OCI-LY1 (cell line): Measurements from ENCODE around the gene CNTNAP5.

Experiments used
- H2AFZ ChIP-seq: fragments of 200-600 bp; sonication (generic), shearing (Covaris generic); 2 replicates; pipeline ENCODE4 v1.6.0; 2014; ENCODE audit warnings: antibody characterized with exemption, mild to moderate bottlenecking, low read length
- H3F3A ChIP-seq: fragments of 200-600 bp; sonication (generic), shearing (Covaris generic); 2 replicates; pipeline ENCODE4 v1.6.0; 2014; ENCODE audit warnings: mild to moderate bottlenecking, antibody characterized with exemption, low read length, moderate library complexity; ENCODE audit not compliant: insufficient read depth
- H3K27ac ChIP-seq: fragments of 200-600 bp; sonication (generic); 2 replicates; pipeline ENCODE4 v1.5.1; 2014; ENCODE audit warnings: low read length, mixed run types, mild to moderate bottlenecking, low read depth; ENCODE audit not compliant: poor library complexity, severe bottlenecking
- H3K27me3 ChIP-seq: fragments of 200-600 bp; sonication (generic); 2 replicates; pipeline ENCODE4 v1.6.0; 2014; ENCODE audit warnings: antibody characterized with exemption, mild to moderate bottlenecking, low read length, moderate library complexity; ENCODE audit not compliant: insufficient read depth
- H3K36me3 ChIP-seq: fragments of 200-600 bp; sonication (generic); 2 replicates; pipeline ENCODE4 v1.6.1; 2014; ENCODE audit warnings: mild to moderate bottlenecking, antibody characterized with exemption, low read length, moderate library complexity, mixed read lengths; ENCODE audit not compliant: insufficient read depth
- H3K4me1 ChIP-seq: fragments of 200-600 bp; sonication (generic); 2 replicates; pipeline ENCODE4 v1.5.1; 2014; ENCODE audit warnings: mild to moderate bottlenecking, low read length, moderate library complexity; ENCODE audit not compliant: insufficient read depth, severe bottlenecking
- H3K4me2 ChIP-seq: fragments of 200-600 bp; sonication (generic), shearing (Covaris generic); 2 replicates; pipeline ENCODE4 v1.6.1; 2014; ENCODE audit warnings: low read length
- H3K4me3 ChIP-seq: fragments of 200-600 bp; sonication (generic); 2 replicates; pipeline ENCODE4 v1.5.1; 2014; ENCODE audit warnings: low read length, low read depth, mild to moderate bottlenecking, mixed read lengths; ENCODE audit not compliant: poor library complexity, severe bottlenecking
- H3K79me2 ChIP-seq: fragments of 200-600 bp; shearing (Covaris generic); 2 replicates; pipeline ENCODE4 v1.6.1; 2016; ENCODE audit warnings: mixed run types, low read length, mixed read lengths; ENCODE audit not compliant: insufficient read depth
- H3K9ac ChIP-seq: fragments of 200-600 bp; sonication (generic), shearing (Covaris generic); 2 replicates; pipeline ENCODE4 v1.6.1; 2014; ENCODE audit warnings: mild to moderate bottlenecking, low read length, mixed read lengths
- H3K9me2 ChIP-seq: fragments of 200-600 bp; sonication (generic), shearing (Covaris generic); 2 replicates; pipeline ENCODE4 v1.6.1; 2014; ENCODE audit warnings: low read depth, mild to moderate bottlenecking, low read length, mixed read lengths
- H3K9me3 ChIP-seq: fragments of 200-600 bp; shearing (Covaris generic); 2 replicates; pipeline ENCODE4 v1.6.1; 2014; ENCODE audit warnings: low read length, mixed read lengths
- H4K20me1 ChIP-seq: fragments of 200-600 bp; sonication (generic), shearing (Covaris generic); 2 replicates; pipeline ENCODE4 v1.6.0; 2016; ENCODE audit warnings: mild to moderate bottlenecking, low read length; ENCODE audit not compliant: insufficient read depth
- EZH2 ChIP-seq: fragments of 200-600 bp; sonication (generic), shearing (Covaris generic); IDR thresholded peaks from 2 replicates; pipeline ENCODE4 v1.8.0; 2017; ENCODE audit warnings: borderline replicate concordance, mixed run types, mild to moderate bottlenecking, antibody characterized with exemption, low read length, moderate library complexity, mixed read lengths
- TF ChIP-seq, protein P1 (sequence below): fragments of 200-600 bp; sonication (generic), shearing (Covaris generic); IDR thresholded peaks from 2 replicates; pipeline ENCODE4 v1.5.1; 2017; ENCODE audit warnings: mild to moderate bottlenecking, antibody characterized with exemption, low read length, moderate library complexity, mixed read lengths

The CNTNAP5 gene

DNA sequence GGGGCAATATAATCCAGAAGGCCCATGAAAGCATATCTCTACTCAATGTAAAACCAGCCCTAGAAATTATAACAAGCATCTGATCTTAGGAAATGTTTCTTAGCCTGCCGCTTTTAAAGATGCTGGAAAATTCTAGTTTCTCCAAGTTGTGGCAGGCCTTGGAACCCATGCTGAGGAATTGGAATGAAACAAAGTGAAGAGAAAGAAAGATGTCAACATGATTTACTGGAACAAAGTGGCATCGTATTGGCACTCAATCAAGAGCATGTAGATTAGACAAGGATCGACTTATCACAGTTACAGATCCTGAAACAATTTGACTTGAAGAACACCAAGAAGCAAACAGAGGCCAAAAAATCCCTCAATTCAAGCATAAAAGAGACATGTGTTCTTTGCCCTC is 28.7 kb downstream of the CNTNAP5 start:
- Histone ChIP-seq H3K9me3 (no peaks in the 10 kb centered on the region), H3K27me3 (no peaks in the 10 kb centered on the region), H3K9me2 (no peaks in the 10 kb centered on the region), H3K36me3 (no peaks in the 10 kb centered on the region), H3K4me1 (no peaks in the 10 kb centered on the region), H3K4me3 (no peak overlapping the region), H3K27ac (no peak overlapping the region), H3F3A (no peaks in the 10 kb centered on the region), H3K9ac (no peak overlapping the region), H3K4me2 (no peak overlapping the region), H3K79me2 (no peaks in the 10 kb centered on the region), H4K20me1 (no peaks in the 10 kb centered on the region), H2AFZ (no peak overlapping the region)
- no peak for TF ChIP-seq EZH2
- TF ChIP-seq, protein P1, sequence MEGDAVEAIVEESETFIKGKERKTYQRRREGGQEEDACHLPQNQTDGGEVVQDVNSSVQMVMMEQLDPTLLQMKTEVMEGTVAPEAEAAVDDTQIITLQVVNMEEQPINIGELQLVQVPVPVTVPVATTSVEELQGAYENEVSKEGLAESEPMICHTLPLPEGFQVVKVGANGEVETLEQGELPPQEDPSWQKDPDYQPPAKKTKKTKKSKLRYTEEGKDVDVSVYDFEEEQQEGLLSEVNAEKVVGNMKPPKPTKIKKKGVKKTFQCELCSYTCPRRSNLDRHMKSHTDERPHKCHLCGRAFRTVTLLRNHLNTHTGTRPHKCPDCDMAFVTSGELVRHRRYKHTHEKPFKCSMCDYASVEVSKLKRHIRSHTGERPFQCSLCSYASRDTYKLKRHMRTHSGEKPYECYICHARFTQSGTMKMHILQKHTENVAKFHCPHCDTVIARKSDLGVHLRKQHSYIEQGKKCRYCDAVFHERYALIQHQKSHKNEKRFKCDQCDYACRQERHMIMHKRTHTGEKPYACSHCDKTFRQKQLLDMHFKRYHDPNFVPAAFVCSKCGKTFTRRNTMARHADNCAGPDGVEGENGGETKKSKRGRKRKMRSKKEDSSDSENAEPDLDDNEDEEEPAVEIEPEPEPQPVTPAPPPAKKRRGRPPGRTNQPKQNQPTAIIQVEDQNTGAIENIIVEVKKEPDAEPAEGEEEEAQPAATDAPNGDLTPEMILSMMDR: no peak

DNA sequence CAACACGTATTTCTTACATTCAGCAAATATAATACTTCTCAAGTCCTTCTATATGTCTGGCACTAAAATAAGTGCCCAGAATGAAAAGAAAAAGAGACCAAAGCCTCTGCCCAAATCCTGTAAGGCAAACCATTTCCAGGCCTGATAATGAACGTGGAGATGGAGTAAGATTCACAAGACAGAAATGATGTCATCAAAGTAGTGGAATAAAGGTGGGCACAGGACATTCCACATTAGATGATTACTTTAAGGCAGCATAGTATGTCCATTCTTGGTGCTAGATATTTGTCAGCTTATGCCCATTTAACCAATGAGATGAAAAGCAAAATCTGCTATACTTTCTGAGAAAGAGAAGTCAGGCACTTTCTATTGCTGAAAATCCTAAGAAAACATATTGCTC is 38.5 kb downstream of the CNTNAP5 start:
- Histone ChIP-seq H3K4me1 (no peaks in the 10 kb centered on the region), H3K9me3 (no peaks in the 10 kb centered on the region), H3K4me2 (no peak overlapping the region), H3K9me2 (no peaks in the 10 kb centered on the region), H3K27me3 (no peaks in the 10 kb centered on the region), H3K9ac (no peak overlapping the region), H4K20me1 (no peaks in the 10 kb centered on the region), H3K4me3 (no peak overlapping the region), H3K36me3 (no peaks in the 10 kb centered on the region), H3F3A (no peaks in the 10 kb centered on the region), H3K27ac (no peak overlapping the region), H2AFZ (no peak overlapping the region), H3K79me2 (no peaks in the 10 kb centered on the region)
- TF ChIP-seq, protein P1: no peak
- no peak for TF ChIP-seq EZH2

DNA sequence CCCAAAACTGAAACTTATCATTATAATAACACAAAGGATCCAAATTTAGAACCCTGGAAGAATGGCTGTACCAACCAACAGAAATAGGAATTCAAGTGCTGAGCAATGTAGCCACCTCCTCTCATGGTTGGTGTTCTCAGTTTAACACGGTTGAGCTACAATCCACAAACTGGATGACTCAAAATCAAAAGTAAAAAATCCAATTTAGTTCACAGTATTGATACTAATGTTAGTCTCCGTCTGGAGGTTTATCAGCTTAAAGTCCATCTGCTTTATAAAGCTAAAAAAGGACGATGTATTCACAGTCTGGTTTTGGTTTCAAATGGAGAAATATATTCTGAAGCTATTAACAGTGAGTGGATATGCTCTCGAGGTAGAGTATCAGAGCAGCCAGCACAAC is 40.5 kb downstream of the CNTNAP5 start:
- Histone ChIP-seq H3K79me2 (no peaks in the 10 kb centered on the region), H3K27me3 (no peaks in the 10 kb centered on the region), H3K4me3 (no peak overlapping the region), H3K9me2 (no peaks in the 10 kb centered on the region), H4K20me1 (no peaks in the 10 kb centered on the region), H3F3A (no peaks in the 10 kb centered on the region), H2AFZ (no peak overlapping the region), H3K4me2 (no peak overlapping the region), H3K27ac (no peak overlapping the region), H3K4me1 (no peaks in the 10 kb centered on the region), H3K36me3 (no peaks in the 10 kb centered on the region), H3K9ac (no peak overlapping the region), H3K9me3 (no peaks in the 10 kb centered on the region)
- TF ChIP-seq EZH2: no peak
- TF ChIP-seq, protein P1: no peak
